ENCODE data around the gene RECQL5.

The RECQL5 gene

DNA sequence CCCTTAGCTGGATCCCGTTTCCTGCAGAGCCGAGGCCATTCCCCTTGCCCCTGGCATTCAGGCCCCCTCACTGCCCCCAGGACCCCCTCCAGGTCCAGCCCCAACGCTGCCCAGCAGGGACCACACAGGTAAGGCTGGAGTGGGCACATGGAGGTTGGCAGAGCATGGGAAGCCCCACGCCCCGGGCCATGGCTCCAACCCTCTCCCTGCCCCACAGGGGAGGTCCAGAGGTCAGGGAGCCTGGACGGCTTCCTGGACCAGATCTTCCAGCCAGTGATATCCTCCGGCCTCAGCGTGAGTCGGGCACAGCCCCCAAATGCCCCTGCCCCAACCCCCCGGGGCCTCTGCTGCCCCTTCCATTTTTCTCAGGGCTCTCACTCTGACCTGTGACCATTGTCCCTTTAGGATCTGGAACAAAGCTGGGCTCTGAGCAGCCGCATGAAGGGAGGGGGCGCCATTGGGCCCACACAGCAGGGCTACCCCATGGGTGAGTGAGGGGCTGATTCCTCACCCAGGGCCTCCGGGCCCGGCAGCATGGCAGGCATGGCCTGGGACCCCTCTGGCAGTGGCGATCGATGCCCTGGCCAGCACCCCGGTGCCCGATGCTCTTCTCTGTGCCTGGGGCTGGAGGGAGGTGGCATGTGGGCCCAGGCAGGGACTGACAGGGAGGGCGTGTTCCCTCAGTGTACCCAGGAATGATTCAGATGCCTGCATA, 52.2 kb downstream of the RECQL5 start:
- TF ChIP-seq GATA3 (IDR thresholded peaks at IDR 0.05; ENCODE audit: low read depth, low read length) (no peak), GATA2 (IDR thresholded peaks at IDR 0.05; ENCODE audit: low read depth, low read length) (no peak)

DNA sequence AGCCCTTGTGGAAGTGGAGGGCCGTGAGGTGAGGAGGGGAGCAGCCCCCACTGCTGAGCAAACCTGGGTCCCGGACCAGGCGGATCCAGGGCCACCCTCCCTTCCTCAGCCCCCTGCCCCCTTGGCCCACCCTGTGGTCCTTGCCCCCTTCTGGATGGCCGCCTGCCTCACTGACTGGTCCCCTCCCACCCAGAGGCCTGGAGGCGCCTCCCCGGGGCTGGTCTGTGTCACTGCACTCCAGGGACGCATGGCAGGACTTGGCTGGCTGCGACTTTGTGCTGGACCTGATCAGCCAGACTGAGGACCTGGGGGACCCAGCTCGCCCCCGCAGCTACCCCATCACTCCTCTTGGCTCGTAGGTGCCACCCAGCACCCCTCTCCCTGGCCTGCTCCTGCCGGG, 52.9 kb downstream of the RECQL5 start:
- TF ChIP-seq GATA2 (IDR thresholded peaks at IDR 0.05; ENCODE audit: low read depth, low read length) (no peak), GATA3 (IDR thresholded peaks at IDR 0.05; ENCODE audit: low read depth, low read length) (no peak)

DNA sequence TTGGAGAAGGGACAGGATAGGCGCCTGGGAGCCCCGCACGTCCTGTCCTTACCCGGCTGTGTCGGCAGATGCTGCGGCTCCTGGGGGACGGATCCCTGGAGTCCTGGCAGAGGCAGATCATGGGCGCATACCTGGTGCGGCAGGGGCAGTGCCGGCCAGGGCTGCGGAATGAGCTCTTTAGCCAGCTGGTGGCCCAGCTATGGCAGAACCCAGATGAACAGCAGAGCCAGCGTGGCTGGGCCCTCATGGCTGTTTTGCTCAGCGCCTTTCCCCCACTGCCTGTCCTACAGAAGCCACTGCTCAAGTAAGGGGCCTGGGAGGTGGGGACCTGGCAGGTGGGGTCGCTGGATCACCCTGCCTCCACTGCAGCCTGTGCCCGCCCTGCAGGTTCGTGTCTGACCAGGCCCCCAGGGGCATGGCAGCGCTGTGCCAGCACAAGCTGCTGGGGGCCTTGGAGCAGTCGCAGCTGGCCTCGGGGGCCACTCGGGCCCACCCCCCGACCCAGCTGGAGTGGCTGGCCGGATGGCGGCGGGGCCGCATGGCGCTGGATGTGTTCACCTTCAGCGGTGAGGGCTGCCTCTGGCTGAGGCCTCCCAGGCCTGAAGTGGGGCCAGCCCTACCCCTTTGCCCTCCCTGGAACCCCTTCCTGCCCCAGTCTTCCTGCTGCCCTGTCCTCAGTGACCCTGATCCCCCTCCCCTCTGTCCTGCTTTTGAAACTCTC, 53.9 kb downstream of the RECQL5 start:
- no peak for TF ChIP-seq GATA3 (IDR thresholded peaks at IDR 0.05; ENCODE audit: low read depth, low read length)

DNA sequence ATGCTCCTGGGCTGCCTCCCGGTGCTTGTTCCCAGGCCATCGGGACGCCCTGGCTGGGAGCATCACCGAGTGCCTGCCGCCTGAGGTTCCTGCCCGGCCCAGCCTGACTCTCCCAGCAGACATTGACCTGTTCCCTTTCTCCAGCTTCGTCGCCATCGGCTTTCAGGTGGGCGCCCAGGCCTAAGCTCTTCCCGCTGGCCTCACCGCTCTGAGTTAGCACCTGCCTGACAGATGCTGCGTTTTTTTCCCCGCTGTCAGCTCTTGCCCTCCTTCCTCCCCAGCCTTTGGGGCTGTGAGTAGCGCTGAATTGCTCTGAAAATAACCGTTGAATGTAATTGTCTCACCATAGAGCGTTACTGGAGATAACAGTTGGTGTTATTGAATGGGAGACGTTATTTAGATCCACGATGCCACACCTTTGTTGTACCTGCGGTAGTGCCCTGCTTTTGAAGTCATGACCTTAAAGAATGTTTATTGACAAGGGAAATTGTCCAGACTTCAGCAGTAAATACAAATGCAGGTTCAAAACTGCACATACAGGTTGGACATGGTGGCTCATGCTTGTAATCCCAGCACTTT, 55.0 kb downstream of the RECQL5 start:
- no peak for TF ChIP-seq GATA3 (IDR thresholded peaks at IDR 0.05; ENCODE audit: low read depth, low read length)
- TF ChIP-seq GATA2 (IDR thresholded peaks at IDR 0.05; ENCODE audit: low read depth, low read length), result no peak

DNA sequence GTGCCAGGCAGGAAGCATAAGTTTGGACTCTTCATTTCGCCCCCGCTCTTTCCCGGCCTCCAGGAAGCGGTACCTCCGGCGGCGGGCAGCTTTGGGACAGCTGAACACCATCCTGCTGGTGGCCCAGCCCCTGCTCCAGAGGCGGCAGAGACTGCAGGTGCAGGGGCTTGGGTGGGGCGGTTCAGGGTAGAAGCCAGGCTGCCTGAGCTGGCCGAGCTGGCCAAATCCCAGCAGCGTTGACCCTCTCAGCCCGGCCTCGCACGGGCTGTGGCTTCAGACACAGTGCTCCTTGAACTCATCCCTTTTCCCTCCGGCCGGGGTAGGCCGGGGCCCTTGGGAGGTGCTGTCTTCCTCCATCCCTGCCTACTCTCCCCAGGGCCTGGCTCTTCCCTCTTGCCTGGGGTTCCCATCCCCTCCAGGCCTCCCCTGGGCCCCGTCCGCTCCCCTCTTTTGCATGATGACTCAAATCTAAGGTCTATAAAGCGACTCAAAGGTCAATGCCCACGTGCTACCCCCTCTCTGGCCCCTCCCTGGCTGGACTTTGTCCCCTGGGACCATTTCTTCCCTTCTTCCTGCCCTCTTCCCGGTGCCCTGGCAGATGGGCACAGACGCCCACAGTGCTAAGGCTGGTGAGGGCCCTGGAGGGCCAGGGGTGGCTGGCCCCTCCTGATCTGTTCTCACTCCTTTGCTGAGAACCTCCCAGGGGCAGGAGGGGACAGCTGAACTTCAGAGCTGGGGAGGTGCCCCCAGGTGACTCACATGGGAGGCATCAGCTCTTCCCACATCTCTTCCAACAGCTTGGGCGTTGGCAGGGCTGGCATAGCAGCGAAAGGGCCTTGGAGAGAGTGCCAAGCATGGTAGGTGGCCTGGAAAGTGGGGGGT, 56.6 kb downstream of the RECQL5 start:
- no peak for TF ChIP-seq GATA3 (IDR thresholded peaks at IDR 0.05; ENCODE audit: low read depth, low read length)
- TF ChIP-seq GATA2 (IDR thresholded peaks at IDR 0.05; ENCODE audit: low read depth, low read length), result no peak

DNA sequence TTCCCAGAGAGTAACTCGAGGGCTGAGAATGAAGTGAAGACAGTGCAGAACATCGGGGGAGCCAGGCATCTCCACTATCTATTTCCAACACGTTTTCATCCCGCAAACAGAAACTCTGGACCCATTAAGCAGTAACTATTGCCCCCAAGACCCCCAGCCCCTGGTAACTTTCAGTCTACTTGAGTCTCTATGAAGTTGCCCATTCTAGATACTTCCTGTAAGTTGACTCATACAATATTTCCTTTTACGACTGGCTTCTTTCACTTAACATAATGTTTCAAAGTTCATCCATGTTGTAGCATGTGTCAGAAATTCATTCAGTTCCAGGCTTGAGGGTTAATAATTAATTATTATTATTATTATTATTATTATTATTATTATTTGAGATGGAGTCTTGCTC, 59.9 kb downstream of the RECQL5 start:
- TF ChIP-seq GATA3 (IDR thresholded peaks at IDR 0.05; ENCODE audit: low read depth, low read length) (no peak), GATA2 (IDR thresholded peaks at IDR 0.05; ENCODE audit: low read depth, low read length) (no peak)

DNA sequence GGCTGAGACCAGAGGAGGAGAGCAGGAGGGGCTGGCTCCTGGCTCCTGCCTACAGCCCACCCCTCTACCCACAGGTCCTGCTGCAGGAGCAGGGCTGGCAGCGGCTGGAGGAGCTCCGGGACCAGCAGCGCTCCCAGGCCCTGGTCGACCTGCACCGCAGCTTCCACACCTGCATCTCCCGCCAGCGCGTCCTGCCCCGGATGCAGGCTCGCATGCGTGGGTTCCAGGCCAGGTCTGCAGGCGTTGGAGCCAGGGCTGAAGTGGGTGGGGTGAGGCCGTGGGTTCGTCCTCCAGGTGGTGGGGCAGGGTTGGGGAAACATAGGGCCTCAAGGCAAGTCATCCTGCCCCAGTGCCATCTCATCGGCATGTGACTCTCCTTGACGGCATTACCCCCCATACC, 61.2 kb downstream of the RECQL5 start:
- no peak for TF ChIP-seq GATA3 (IDR thresholded peaks at IDR 0.05; ENCODE audit: low read depth, low read length)
- no peak for TF ChIP-seq GATA2 (IDR thresholded peaks at IDR 0.05; ENCODE audit: low read depth, low read length)

DNA sequence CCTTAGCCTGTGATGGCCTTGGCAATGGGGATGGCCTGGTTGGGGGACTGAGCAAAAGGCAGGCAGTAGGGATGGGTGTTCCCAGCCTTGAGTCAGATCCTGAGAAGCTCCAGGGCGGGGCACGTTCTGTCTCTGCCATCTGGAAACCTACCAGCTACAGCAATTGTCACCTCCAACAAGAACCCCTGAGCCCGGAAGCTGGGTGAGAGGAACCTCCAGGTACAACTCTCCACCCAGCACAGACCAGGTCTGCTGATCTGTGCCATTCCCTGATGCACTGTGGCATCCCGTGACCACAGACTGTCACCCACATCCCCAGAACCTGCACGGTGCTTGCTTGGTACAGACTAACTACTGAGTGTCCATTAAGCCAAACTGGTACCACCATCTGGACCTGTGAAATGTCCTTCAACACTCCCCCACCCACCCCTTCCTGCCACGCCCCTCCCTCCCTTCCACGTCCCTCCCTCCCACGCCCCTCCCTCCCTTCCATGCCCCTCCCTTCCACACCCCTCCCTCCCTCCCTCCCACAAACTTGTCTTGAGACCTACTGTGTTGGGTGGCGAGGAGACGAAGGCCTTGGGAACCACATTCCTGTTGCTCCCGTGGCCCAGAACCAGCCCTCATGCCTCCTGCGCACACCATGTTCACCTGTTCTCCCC, 62.8 kb downstream of the RECQL5 start:
- TF ChIP-seq GATA3 (IDR thresholded peaks at IDR 0.05; ENCODE audit: low read depth, low read length), result no peak
- no peak for TF ChIP-seq GATA2 (IDR thresholded peaks at IDR 0.05; ENCODE audit: low read depth, low read length)

DNA sequence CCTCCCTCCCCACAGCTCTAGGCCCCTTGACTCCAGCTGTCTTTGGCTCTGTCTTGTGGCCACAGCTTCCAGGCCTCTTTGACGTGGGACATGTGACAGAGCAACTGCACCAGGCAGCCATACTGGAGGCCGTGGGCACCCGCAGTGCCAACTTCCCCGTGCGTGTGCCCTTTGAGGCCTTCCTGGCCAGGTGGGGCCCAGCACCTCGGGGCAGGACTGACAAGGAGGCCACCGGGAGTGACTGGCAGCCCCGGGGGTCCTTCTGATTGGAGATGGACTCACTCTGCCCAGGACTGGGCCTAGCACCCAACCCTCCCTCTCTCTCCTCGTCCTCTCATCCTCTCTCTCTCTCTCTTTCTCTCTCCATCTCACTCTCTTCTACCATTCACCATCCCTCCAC, 63.8 kb downstream of the RECQL5 start:
- TF ChIP-seq GATA2 (IDR thresholded peaks at IDR 0.05; ENCODE audit: low read depth, low read length) (no peak), GATA3 (IDR thresholded peaks at IDR 0.05; ENCODE audit: low read depth, low read length) (no peak)

DNA sequence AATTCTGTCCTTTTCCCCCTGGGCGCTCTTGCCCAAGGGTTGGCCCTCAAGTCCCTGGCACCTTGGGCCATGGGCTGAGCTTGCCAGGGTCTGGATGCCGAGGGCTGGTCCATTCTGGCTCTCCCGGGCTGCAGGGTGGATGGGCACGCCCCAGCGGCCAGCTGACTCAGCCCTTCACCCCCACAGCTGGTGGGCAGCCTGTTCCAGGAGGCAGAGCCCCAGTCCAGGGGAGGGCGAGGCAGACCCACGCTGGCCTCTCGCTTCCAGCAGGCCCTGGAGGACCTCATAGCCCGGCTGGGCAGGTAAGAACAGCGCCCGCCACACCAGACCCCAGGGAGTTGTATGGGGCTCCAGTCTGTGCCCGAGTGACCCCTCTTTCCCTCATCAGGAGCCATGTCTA, 64.3 kb downstream of the RECQL5 start:
- TF ChIP-seq GATA3 (IDR thresholded peaks at IDR 0.05; ENCODE audit: low read depth, low read length) (no peak), GATA2 (IDR thresholded peaks at IDR 0.05; ENCODE audit: low read depth, low read length) (no peak)

DNA sequence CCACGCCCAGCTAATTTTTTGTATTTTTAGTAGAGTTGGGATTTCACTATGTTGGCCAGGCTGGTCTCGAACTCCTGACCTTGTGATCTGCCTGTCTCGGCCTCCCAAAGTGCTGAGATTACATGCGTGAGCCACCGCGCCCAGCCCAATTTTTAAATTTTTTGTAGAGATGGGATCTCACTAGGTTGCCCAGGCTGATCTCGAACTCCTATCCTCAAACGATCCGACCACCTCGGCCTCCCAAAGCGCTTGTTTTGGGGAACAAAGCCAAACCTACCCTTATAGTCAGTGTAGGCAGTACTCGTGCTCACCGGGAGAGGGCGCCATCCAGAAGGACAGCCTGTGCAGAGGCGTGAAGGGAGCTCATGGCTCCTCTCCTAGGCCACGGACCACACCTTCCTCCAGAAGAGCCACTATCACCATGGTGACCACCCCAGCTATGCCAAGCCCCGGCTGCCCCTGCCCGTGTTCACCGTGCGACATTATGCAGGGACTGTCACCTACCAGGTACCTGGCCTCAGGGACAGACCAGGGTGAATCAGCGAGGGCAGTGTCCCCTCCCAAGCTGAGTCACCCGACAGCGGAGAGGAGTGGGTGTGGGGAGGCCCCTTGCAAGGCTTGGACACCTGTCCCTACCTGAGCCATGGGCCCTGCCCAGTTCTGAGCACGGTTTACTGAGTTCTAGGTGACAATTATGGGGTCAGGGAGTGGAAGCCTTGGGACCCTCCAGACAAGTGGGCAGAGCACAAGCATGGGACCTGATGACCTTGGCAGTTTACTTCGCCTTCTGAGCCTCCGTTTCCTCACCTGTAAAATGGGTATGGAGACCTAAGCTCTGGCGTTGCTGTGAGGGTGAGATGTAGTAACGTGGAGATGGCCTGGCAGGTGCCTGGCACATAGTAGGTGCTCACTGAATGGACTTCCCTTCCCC, 65.6 kb downstream of the RECQL5 start:
- no peak for TF ChIP-seq GATA2 (IDR thresholded peaks at IDR 0.05; ENCODE audit: low read depth, low read length)

DNA sequence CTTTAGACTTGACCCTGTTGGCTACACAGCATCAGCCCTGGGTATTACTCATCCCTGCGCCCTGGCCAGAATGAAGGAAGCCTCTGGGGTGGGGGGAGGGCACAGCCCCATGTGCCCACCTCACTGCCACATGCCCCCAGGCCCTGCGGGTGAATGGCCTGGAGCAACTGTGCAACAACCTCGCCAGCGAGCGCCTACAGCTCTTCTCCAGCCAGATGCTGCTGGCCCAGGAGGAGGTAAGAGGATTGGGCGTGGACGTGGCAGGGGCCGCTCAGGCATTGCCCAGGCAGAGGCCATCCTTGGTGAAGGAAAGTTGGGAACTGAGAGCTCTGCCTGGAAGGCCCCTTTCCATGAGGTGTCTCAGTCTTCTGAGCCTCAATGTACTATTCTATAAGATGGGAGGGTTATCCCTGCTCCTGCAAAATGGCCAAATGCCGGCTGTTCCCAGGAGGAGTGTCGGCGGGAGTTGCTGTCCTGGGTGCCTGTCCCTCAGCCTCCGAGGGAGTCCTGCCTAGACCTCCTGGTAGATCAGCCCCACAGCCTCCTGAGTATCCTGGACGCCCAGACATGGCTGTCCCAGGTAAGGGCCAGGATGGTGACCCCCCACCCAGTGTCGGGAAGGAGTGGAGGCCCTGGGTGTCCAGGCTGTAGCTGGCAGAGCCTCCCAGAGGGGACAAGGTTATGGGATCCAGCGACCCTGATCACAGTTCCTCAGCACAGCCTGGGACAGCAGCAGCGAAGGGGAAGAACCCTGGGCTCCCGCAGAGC, 70.5 kb downstream of the RECQL5 start:
- no peak for TF ChIP-seq GATA2 (IDR thresholded peaks at IDR 0.05; ENCODE audit: low read depth, low read length)
- TF ChIP-seq GATA3 (IDR thresholded peaks at IDR 0.05; ENCODE audit: low read depth, low read length), result no peak
